SK-N-SH treated with all-trans-retinoic acid at 6 μM for 48 hours (cell line): ENCODE data around the gene TNNI2.

Experiments used
- ISL1 ChIP-seq: fragments of 250-450 bp; sonication (Bioruptor Pico); IDR thresholded peaks from 2 replicates; pipeline ENCODE4 v2.1.2; 2022; ENCODE audit warnings: mild to moderate bottlenecking, moderate library complexity
- PATZ1 ChIP-seq: fragments of 250-450 bp; sonication (Bioruptor Pico); IDR thresholded peaks from 2 replicates; pipeline ENCODE4 v1.8.0; 2020; ENCODE audit warnings: mild to moderate bottlenecking, moderate library complexity, borderline replicate concordance

- TF ChIP-seq PATZ1 (CRISPR knock-in tag) (no peak), ISL1 (CRISPR knock-in tag) (no peak)
Observed at GRCh38 chr11:1832920-1833295, 5.9 kb upstream of the TNNI2 start.
